Smooth muscle cell of bladder (primary cell): ENCODE results near the gene TMEM215. TPM values are rescaled to one million over a fixed set of nuclear protein-coding genes. Genes with fewer than 3 reads are reported as not detected.

ENCODE experiments used
- total RNA-seq: library from RNA; depleted of rRNA; stranded (reverse); fragments of >200 nt; gene quantifications from 2 replicates; pipeline ENCODE4 v1.2.3, GENCODE V29; 2014

TMEM215 gene, protein sequence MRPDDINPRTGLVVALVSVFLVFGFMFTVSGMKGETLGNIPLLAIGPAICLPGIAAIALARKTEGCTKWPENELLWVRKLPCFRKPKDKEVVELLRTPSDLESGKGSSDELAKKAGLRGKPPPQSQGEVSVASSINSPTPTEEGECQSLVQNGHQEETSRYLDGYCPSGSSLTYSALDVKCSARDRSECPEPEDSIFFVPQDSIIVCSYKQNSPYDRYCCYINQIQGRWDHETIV
- total RNA-seq: not detected in 2 replicates

DNA sequence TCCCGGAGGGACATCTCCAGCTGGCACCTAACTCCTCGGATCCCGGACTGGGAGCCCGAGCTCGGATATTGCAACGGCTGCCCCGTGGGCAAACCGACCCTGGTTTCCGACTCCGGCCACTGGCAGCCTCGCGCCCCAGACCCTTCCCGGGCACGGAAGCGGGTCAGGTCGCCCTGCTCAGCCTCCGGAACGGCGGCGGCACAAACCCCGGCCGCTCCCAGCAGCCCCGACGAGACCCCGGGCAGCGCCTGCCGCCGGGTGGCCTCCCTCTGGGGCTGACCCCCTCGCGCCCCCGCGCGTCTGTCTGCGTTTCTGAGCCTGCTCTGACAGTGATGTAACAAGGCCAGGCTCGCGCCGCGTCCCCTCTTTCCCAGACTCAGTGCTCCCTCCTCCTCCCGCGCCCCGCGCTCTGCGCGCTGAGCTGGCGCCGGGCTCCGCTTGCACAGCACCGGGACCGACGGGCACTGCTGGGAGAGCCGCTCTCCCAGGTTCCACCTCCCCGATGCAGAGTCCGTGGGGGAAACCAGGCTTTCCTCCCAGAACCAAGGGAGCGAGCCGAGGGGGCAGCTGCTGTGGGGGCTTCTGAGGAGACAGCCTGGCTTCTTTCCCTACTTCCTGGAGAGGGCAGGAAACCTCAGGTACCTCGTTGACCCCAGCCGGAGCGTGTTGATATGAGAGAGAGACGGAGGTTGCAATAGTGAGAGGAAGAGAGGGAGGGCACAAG is at the start of gene TMEM215:
TSS of gene TMEM215 (plus strand) at position 373 of the 724 bp plus-strand sequence. CDS start 644 bp downstream, outside the sequence.

Other genes with a start within 250 kb of the TMEM215 start
- 2.7 and 3.4 TPM in 2 replicates for gene SMIM27, start 231.2 kb upstream of the TMEM215 start, total RNA-seq
- gene TOPORS, start 231.0 kb upstream of the TMEM215 start, total RNA-seq: 25.6 and 30.0 TPM in 2 replicates
- 49.2 and 52.5 TPM in 2 replicates for gene NDUFB6, start 210.4 kb upstream of the TMEM215 start, total RNA-seq
- under 0.01 TPM in 1 of 2 replicates, not detected in the other for gene TAF1L, start 147.9 kb upstream of the TMEM215 start, total RNA-seq
- gene APTX, start 218.1 kb downstream of the TMEM215 start, total RNA-seq: 41.0 and 43.5 TPM in 2 replicates
- 77.8 and 93.8 TPM in 2 replicates for gene DNAJA1, start 241.7 kb downstream of the TMEM215 start, total RNA-seq